GM04503 (cell line): ENCODE measurements around the gene LRP10.
"Not testable (repeated sequence)": the region's sequence is repeated elsewhere in the genome, so short reads cannot be mapped to it uniquely, and the experiment has no call there.

Experiments used
- DNase-seq: peaks from one replicate; pipeline ENCODE4 v3.0.0-alpha.2; 2012; ENCODE audit warnings: low read depth

LRP10 gene

GRCh38 chr14:22871224-22872032 is at the start of gene LRP10:
Gene LRP10, plus strand, starts transcription at chr14:22871740. Its CDS starts 564 bp downstream, at chr14:22872304.
- DNase-seq = peak; percentile 55

DNA sequence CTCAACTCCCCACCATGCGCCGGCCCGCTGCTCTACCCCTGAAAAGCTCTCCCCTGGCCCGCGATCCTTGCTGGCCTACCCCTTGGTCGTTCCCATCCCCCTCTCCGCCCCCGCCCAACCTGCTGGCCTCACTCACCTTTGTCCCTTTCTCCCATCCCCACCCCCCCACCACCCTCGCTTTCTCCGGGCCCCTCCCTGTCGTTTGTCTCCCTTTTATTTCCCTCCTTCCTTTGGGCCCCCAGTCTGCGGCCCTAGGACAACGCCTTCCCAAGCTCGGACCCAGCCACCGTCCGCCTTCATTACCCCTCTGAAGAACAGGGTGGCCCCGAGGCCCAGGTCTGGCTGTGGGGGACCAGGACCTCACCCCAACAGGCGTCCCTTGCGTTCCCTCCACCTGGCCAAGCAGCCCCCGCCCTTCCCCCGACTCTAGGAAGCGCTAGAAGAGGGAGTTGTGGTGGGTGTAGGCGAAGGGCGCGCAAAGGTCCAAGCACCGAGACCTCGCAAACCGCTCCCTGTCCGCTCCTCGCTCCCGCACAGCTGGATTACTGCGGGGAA is 49.4 kb upstream of the LRP10 start:
- no peak for DNase-seq

- DNase-seq = peak; percentile 53
Observed at GRCh38 chr14:22822571-22823098, 48.9 kb upstream of the LRP10 start.

GRCh38 chr14:22824711-22825359 is 46.7 kb upstream of the LRP10 start:
- peak; percentile 80 for DNase-seq

GRCh38 chr14:22829076-22829660 is 42.4 kb upstream of the LRP10 start:
- DNase-seq = not testable (repeated sequence)

GRCh38 chr14:22829661-22830442 is 41.7 kb upstream of the LRP10 start, which contains the start of gene MRPL52:
Gene MRPL52, plus strand, starts transcription at chr14:22829887. Its CDS starts 26 bp downstream, at chr14:22829913.
- DNase-seq = peak; percentile 45

DNA sequence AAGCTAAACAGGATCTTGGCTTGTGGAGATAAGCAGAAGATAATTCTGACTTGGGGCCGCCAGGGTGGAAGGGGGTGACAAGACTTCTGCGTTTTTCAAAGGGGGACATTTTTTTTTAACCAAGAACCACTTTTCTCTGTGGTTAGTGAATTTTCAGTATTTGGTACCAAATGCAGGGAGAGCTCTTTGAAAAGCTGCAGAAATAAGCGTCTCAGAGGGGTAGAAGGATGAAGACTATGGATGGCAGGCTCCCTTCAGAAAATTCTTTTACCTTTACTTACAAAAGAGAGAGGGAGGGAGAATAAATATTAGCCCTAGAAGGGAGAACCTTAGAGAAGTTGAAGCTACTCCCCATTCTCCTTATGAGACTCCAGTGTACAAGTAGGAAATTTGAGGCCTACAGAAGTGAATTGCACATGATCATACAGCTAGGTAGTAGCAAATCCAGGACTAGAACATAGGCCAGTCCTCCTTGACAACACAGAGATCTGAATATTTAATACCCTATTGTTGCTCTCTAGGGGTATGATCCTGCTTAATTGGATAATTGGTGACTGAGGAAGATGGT is 41.0 kb upstream of the LRP10 start:
- DNase-seq = no peak

DNA sequence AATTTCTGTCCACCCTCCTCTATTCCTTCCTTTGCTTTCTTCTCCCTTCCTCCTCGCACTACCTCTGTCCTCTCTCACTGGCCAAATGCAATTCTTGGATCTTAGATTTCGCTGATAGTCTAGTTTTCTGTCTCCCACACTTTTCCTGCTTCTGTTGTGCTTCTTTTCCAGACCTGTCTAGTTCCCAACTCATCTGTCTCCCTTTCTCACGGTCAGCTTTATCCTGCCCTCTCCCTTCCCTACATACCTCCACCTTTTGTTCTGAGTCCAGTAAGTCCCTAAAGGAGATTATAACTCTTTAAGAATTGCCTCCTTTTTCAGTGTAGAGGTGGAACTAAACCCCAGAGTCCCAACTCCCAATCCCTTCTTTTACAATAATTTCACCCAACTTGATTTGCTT is 36.0 kb upstream of the LRP10 start:
- DNase-seq = no peak

DNA sequence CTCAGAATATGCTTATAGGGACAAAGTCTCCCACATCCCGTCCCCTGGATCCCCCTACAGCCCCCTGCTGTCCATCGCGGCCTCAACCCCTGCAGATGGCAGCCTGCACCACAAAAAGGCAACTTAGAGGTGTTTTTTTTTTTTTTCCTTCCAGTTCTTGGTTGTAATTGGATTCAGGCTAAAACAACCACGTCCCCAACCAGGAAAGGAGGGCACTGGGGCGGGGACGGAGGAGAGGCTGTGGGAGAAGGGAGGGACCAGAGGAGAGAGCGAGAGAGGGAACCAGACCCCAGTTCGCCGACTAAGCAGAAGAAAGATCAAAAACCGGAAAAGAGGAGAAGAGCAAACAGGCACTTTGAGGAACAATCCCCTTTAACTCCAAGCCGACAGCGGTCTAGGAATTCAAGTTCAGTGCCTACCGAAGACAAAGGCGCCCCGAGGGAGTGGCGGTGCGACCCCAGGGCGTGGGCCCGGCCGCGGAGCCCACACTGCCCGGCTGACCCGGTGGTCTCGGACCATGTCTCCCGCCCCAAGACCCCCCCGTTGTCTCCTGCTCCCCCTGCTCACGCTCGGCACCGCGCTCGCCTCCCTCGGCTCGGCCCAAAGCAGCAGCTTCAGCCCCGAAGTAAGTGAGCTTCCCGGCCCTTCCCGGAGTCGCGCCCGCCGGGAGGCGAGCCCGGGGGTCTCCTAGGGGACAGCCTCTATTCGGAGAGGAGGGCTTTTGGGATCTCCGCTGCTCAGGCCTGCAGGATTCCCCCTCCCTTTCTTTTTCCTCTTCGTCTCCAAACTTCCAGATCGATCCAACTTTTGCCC is 35.0 kb upstream of the LRP10 start, which contains the start of gene MMP14:
MMP14 (plus strand) TSS at position 285 of the 813 bp plus-strand sequence; CDS start at position 518, 233 bp downstream.
- peak; percentile 76 for DNase-seq

DNA sequence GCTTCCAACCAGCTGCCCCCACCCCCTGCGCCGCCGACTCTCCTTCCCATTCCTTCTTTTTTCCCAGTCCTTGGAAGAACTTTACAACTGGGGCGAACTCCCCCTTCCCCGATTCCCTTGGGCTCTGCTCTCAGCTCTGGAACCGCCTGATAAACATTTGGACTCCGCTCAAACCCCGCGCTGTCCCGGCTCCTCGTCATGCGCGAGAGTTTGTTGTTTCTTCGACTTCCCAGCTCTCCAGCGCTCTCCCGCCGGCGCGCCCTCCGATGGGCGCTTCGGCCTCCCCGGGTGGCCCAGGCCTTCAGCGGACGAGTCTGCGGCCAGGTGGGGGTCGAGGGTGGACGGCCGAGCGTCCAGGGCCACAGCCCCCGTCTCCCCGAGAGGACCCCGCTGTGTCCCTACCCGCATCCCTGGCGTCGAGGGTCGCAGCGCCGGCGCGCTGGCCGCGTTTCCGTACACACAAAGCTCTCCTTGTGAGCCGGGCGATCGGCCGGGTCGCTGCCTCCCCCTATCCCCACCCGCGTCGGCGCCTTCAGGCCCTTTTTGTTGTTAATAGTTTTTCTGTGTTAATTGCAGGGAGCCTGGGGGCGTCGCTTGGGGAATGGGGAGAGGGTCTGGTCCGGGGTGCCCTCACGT is 34.3 kb upstream of the LRP10 start:
- no peak for DNase-seq

- no peak for DNase-seq
Observed at GRCh38 chr14:22837750-22838538, 33.6 kb upstream of the LRP10 start.

DNA sequence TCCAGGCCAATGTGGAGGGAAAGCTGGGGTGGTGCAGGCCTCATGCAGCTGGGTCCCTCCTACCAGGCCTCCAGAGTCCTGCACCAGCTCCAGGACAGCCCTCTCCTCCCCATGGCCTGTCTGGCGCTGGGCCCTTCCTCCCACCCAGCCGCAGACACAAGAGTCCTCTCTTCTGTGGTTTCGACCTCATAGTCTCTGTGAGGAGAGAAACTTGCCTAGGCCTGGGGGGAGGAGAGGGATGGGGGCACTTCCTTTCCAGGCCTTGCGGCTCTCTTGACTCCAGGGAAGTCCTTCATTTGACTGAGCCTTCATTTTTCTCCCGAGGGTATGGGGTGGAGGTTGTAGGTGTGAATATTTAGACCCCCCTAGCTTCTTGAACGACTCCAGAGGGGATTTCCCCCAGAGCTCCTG is 32.9 kb upstream of the LRP10 start:
- DNase-seq = no peak

GRCh38 chr14:22839159-22839779 is 32.3 kb upstream of the LRP10 start:
- DNase-seq = no peak

DNA sequence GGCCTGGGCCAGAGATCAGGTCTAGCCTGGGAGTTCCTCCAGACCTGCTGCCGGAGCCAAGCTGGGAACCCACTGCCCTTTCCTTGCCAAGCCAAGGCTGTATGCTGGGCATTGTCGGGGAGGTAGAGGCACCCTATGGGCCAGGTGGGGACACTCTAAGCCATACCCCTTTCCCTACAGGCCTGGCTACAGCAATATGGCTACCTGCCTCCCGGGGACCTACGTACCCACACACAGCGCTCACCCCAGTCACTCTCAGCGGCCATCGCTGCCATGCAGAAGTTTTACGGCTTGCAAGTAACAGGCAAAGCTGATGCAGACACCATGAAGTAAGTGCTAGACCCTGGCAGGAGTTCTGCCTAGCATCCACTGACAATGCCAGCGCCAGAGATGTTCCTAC is 30.2 kb upstream of the LRP10 start:
- DNase-seq = no peak

- no peak for DNase-seq
Observed at GRCh38 chr14:22841769-22842168, 29.8 kb upstream of the LRP10 start.

DNA sequence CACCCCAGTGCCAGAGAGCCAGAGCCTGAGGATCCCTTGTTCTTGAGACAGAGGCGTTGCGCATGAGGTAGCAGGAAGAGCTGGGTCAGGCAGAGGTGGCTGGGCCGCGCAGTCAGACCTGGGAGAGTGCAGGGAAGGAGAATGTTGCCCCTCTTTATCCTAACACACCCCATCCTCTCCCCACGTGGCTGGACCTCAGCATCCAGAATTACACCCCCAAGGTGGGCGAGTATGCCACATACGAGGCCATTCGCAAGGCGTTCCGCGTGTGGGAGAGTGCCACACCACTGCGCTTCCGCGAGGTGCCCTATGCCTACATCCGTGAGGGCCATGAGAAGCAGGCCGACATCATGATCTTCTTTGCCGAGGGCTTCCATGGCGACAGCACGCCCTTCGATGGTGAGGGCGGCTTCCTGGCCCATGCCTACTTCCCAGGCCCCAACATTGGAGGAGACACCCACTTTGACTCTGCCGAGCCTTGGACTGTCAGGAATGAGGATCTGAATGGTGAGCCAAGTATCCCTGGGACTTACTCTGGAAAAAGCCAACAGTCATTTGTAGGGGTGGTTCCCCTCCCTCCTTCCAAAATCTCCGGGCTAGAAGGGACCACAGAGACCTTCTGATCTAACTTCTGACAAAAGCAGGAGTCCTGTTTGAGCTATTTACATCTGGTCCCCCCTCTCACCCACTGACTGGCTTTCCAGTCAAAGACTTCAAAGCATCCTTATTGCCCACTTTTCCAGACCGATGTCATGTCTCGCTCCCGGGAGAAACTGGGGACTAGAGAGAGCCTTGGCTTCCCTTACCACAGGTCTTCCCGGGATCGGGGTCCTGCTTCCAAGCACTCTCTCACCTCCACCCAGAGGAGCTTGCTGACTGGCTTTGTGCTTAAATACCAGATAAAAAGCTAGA is 29.1 kb upstream of the LRP10 start:
- no peak for DNase-seq
